Stimulated activated effector memory CD8-positive, alpha-beta T cell treated with anti-CD3 and anti-CD28 coated beads, Interleukin-12 subunit alpha, Interleukin-12 subunit beta, amount 100 ng/mL, for 72 hours (primary cell): ENCODE results near the gene PCED1A.
"Not testable (repeated sequence)": the region's sequence is repeated elsewhere in the genome, so short reads cannot be mapped to it uniquely, and the experiment has no call there.

Experiments used
- ATAC-seq: fragments of 150-1000 bp; cut with Tn5 transposase; 2 replicates; pipeline ENCODE4 v1.10.0; 2021
- DNase-seq, 2 donors: peaks; one replicate each; pipeline ENCODE4 v3.0.0; 2021 to 2022; ENCODE audit warnings: low spot score in 2 of 2
- H3K27ac Mint-ChIP-seq: one replicate; pipeline ENCODE4 v1.8.0; 2022; ENCODE audit warnings: mild to moderate bottlenecking, mixed read lengths
- H3K36me3 Mint-ChIP-seq: one replicate; pipeline ENCODE4 v1.8.0; 2022; ENCODE audit warnings: mild to moderate bottlenecking, mixed read lengths
- H3K4me1 Mint-ChIP-seq: one replicate; pipeline ENCODE4 v1.8.0; 2022; ENCODE audit warnings: mixed read lengths
- H3K4me3 Mint-ChIP-seq: one replicate; pipeline ENCODE4 v1.8.0; 2022; ENCODE audit warnings: mild to moderate bottlenecking, mixed read lengths
- H3K9me3 Mint-ChIP-seq: one replicate; pipeline ENCODE4 v1.8.0; 2022; ENCODE audit warnings: mixed read lengths

PCED1A gene

GRCh38 chr20:2840967-2841531, 594 bp upstream of the PCED1A start:
- peak; percentile 29 to 80 for DNase-seq
- Mint-ChIP-seq H3K9me3 (peaks cover 2% of the 10 kb centered on the region), H3K36me3 (peaks cover 24% of the 10 kb centered on the region), H3K4me1 (peaks cover 43% of the 10 kb centered on the region), H3K27ac (peak overlapping the region; percentile 90), H3K4me3 (peak overlapping the region; percentile 73)
- peak; percentile 57 for ATAC-seq

- Mint-ChIP-seq H3K9me3 (peaks cover 2% of the 10 kb centered on the region), H3K27ac (peak overlapping the region; percentile 94), H3K4me1 (peaks cover 36% of the 10 kb centered on the region), H3K4me3 (peak overlapping the region; percentile 73), H3K36me3 (peaks cover 24% of the 10 kb centered on the region)
- ATAC-seq (no peak), DNase-seq (no peak)
These were observed 720 bp downstream of the PCED1A start for GRCh38 chr20:2839732-2840137.

GRCh38 chr20:2838847-2839671, 1.4 kb downstream of the PCED1A start:
- Mint-ChIP-seq H3K9me3 (peaks cover 2% of the 10 kb centered on the region), H3K27ac (peak overlapping the region; percentile 94), H3K4me1 (peaks cover 29% of the 10 kb centered on the region), H3K36me3 (peaks cover 24% of the 10 kb centered on the region), H3K4me3 (peak overlapping the region; percentile 73)
- no peak for ATAC-seq
- DNase-seq = no peak

- ATAC-seq = no peak
- Mint-ChIP-seq H3K27ac (peak overlapping the region; percentile 65), H3K36me3 (peaks cover 24% of the 10 kb centered on the region), H3K4me1 (peaks cover 24% of the 10 kb centered on the region), H3K9me3 (peaks cover 2% of the 10 kb centered on the region), H3K4me3 (peak overlapping the region; percentile 73)
- no peak for DNase-seq
These were observed 2.2 kb downstream of the PCED1A start for GRCh38 chr20:2838170-2838797.

GRCh38 chr20:2837221-2837960, 3.1 kb downstream of the PCED1A start:
- Mint-ChIP-seq H3K36me3 (peaks cover 20% of the 10 kb centered on the region), H3K27ac (peak overlapping the region; percentile 13), H3K4me3 (no peak overlapping the region), H3K4me1 (peaks cover 24% of the 10 kb centered on the region), H3K9me3 (peaks cover 2% of the 10 kb centered on the region)
- ATAC-seq = no peak
- DNase-seq = no peak

GRCh38 chr20:2836035-2836434, 4.4 kb downstream of the PCED1A start:
- peaks cover 20% of the 10 kb centered on the region for H3K36me3 Mint-ChIP-seq
- peaks cover 2% of the 10 kb centered on the region for H3K9me3 Mint-ChIP-seq
- H3K27ac Mint-ChIP-seq = peak overlapping the region; percentile 2
- no peak for DNase-seq
- H3K4me3 Mint-ChIP-seq = no peak overlapping the region
- no peak for ATAC-seq
- H3K4me1 Mint-ChIP-seq = peaks cover 18% of the 10 kb centered on the region

GRCh38 chr20:2835331-2835796, 5.1 kb downstream of the PCED1A start:
- DNase-seq = no peak
- H3K27ac Mint-ChIP-seq = peak overlapping the region; percentile 2

GRCh38 chr20:2834401-2835110, 5.9 kb downstream of the PCED1A start:
- Mint-ChIP-seq H3K9me3 (peaks cover 2% of the 10 kb centered on the region), H3K27ac (no peak overlapping the region), H3K36me3 (peaks cover 17% of the 10 kb centered on the region), H3K4me3 (no peak overlapping the region), H3K4me1 (peaks cover 15% of the 10 kb centered on the region)
- ATAC-seq (no peak), DNase-seq (no peak)

More at GRCh38 chr20:2835331-2835796, 5.1 kb downstream of the PCED1A start:
- Mint-ChIP-seq H3K36me3 (peaks cover 20% of the 10 kb centered on the region), H3K4me1 (peaks cover 18% of the 10 kb centered on the region), H3K9me3 (peaks cover 2% of the 10 kb centered on the region), H3K4me3 (no peak overlapping the region)
- ATAC-seq = no peak

- DNase-seq (no peak), ATAC-seq (no peak)
- peaks cover 9% of the 10 kb centered on the region for H3K4me1 Mint-ChIP-seq
- peaks cover 9% of the 10 kb centered on the region for H3K36me3 Mint-ChIP-seq
- H3K4me3 Mint-ChIP-seq = no peak overlapping the region
- no peaks in the 10 kb centered on the region for H3K9me3 Mint-ChIP-seq
- no peak overlapping the region for H3K27ac Mint-ChIP-seq
These were observed 6.7 kb downstream of the PCED1A start for GRCh38 chr20:2833761-2834160.

GRCh38 chr20:2831206-2831605, 9.2 kb downstream of the PCED1A start:
- H3K27ac Mint-ChIP-seq, H3K9me3 Mint-ChIP-seq, DNase-seq, H3K36me3 Mint-ChIP-seq, ATAC-seq, H3K4me3 Mint-ChIP-seq: not testable (repeated sequence)
- peaks cover 11% of the 10 kb centered on the region for H3K4me1 Mint-ChIP-seq

- H3K4me1 Mint-ChIP-seq = peaks cover 19% of the 10 kb centered on the region
- DNase-seq = no peak
- H3K36me3 Mint-ChIP-seq = no peaks in the 10 kb centered on the region
- H3K4me3 Mint-ChIP-seq = no peak overlapping the region
- H3K9me3 Mint-ChIP-seq = no peaks in the 10 kb centered on the region
- no peak overlapping the region for H3K27ac Mint-ChIP-seq
- ATAC-seq = no peak
These were observed 11.1 kb downstream of the PCED1A start for GRCh38 chr20:2829376-2829775.

- Mint-ChIP-seq H3K27ac (no peak overlapping the region), H3K9me3 (no peaks in the 10 kb centered on the region), H3K36me3 (no peaks in the 10 kb centered on the region), H3K4me3 (no peak overlapping the region), H3K4me1 (peaks cover 25% of the 10 kb centered on the region)
- no peak for ATAC-seq
- DNase-seq = no peak
These were observed 13.8 kb downstream of the PCED1A start for GRCh38 chr20:2826655-2827054.

- ATAC-seq (no peak), DNase-seq (no peak)
- Mint-ChIP-seq H3K4me3 (no peak overlapping the region), H3K9me3 (no peaks in the 10 kb centered on the region), H3K36me3 (no peaks in the 10 kb centered on the region), H3K4me1 (peaks cover 29% of the 10 kb centered on the region), H3K27ac (no peak overlapping the region)
These were observed 14.7 kb downstream of the PCED1A start for GRCh38 chr20:2825761-2826160.

GRCh38 chr20:2822073-2822472, 18.4 kb downstream of the PCED1A start:
- peak; percentile 76 for ATAC-seq
- Mint-ChIP-seq H3K9me3 (no peaks in the 10 kb centered on the region), H3K27ac (no peak overlapping the region), H3K4me1 (peaks cover 37% of the 10 kb centered on the region), H3K4me3 (peak overlapping the region; percentile 22), H3K36me3 (peaks cover under 1% of the 10 kb centered on the region)
- DNase-seq = no peak
